ENCODE measurements around the gene MOB3C.

MOB3C gene

GRCh38 chr1:46607345-46608130, 9.1 kb downstream of the MOB3C start:
- no peak for DNase-seq
- H2BK15ac ChIP-seq (ENCODE audit: low read depth, poor library complexity, severe bottlenecking), result no peak overlapping the region
- no peaks in the 10 kb centered on the region for H3K27me3 ChIP-seq (ENCODE audit: control insufficient read depth in 1 of 2, insufficient read depth in 1 of 2, low read length in 2 of 2)
- H3K4me1 ChIP-seq (ENCODE audit: control insufficient read depth, insufficient read depth, low read depth, low read length), result peaks cover 17% of the 10 kb centered on the region
- peaks cover 29% of the 10 kb centered on the region in 2 experiments for H3K36me3 ChIP-seq (ENCODE audit: control insufficient read depth in 1 of 2, insufficient read depth in 2 of 2, low read depth in 1 of 2, low read length in 2 of 2)
- H3K4me2 ChIP-seq (ENCODE audit: low read length, poor library complexity, severe bottlenecking), result no peak overlapping the region
- no peak overlapping the region for H3K4ac ChIP-seq (ENCODE audit: low read depth in 1 of 2, low read length in 2 of 2)
- H3K23ac ChIP-seq (ENCODE audit: low read length in 2 of 2), result no peak overlapping the region
- H3K9me3 ChIP-seq (ENCODE audit: control insufficient read depth, low read length), result no peaks in the 10 kb centered on the region
- no peak overlapping the region for H2BK5ac ChIP-seq (ENCODE audit: low read depth, low read length, poor library complexity, severe bottlenecking)
- H3K18ac ChIP-seq (ENCODE audit: low read depth in 1 of 2, low read length in 2 of 2), result no peak overlapping the region
- no peak overlapping the region for H2BK12ac ChIP-seq (ENCODE audit: low read length in 2 of 2)
- no peak overlapping the region for H4K8ac ChIP-seq (ENCODE audit: low read length)
- peaks cover 28% of the 10 kb centered on the region for H3K79me1 ChIP-seq (replicated peaks; ENCODE audit: low read length, poor library complexity, severe bottlenecking)
- no peak overlapping the region for H3K14ac ChIP-seq (ENCODE audit: low read length in 2 of 2)
- H2AFZ ChIP-seq (ENCODE audit: low read depth, low read length), result no peak overlapping the region
- WGBS, result 92% methylated on average over 7 of the region's 7 CpGs
- H3K4me3 ChIP-seq (ENCODE audit: insufficient read depth in 1 of 2, low read depth in 1 of 2, low read length in 2 of 2), result no peak overlapping the region
- no peak overlapping the region for H2BK120ac ChIP-seq (ENCODE audit: low read depth, low read length)
- H2AK5ac ChIP-seq (ENCODE audit: low read length, severe bottlenecking), result no peak overlapping the region
- no peak overlapping the region for H4K91ac ChIP-seq (ENCODE audit: low read length)
- H3K27ac ChIP-seq (ENCODE audit: low read length, poor library complexity, severe bottlenecking), result no peak overlapping the region
- no peak overlapping the region for H3K9ac ChIP-seq (ENCODE audit: low read length)

- H3K18ac ChIP-seq (ENCODE audit: low read depth in 1 of 2, low read length in 2 of 2), result no peak overlapping the region
- peaks cover 31% of the 10 kb centered on the region for H3K79me1 ChIP-seq (replicated peaks; ENCODE audit: low read length, poor library complexity, severe bottlenecking)
- no peaks in the 10 kb centered on the region for H3K9me3 ChIP-seq (ENCODE audit: control insufficient read depth, low read length)
- H2BK15ac ChIP-seq (ENCODE audit: low read depth, poor library complexity, severe bottlenecking), result no peak overlapping the region
- peak overlapping the region in 1 of 2 experiments; percentile 30 for H2BK12ac ChIP-seq (ENCODE audit: low read length in 2 of 2)
- no peak overlapping the region for H3K23ac ChIP-seq (ENCODE audit: low read length in 2 of 2)
- H3K4ac ChIP-seq (ENCODE audit: low read depth in 1 of 2, low read length in 2 of 2), result no peak overlapping the region
- no peak overlapping the region for H2BK5ac ChIP-seq (ENCODE audit: low read depth, low read length, poor library complexity, severe bottlenecking)
- H3K36me3 ChIP-seq (ENCODE audit: control insufficient read depth in 1 of 2, insufficient read depth in 2 of 2, low read depth in 1 of 2, low read length in 2 of 2), result peaks cover 26 to 29% of the 10 kb centered on the region in 2 experiments
- H4K91ac ChIP-seq (ENCODE audit: low read length), result no peak overlapping the region
- no peak overlapping the region for H3K4me2 ChIP-seq (ENCODE audit: low read length, poor library complexity, severe bottlenecking)
- no peak overlapping the region for H2BK120ac ChIP-seq (ENCODE audit: low read depth, low read length)
- H3K4me3 ChIP-seq (ENCODE audit: insufficient read depth in 1 of 2, low read depth in 1 of 2, low read length in 2 of 2), result no peak overlapping the region
- DNase-seq, result no peak
- H3K27ac ChIP-seq (ENCODE audit: low read length, poor library complexity, severe bottlenecking), result no peak overlapping the region
- peaks cover 8% of the 10 kb centered on the region for H3K4me1 ChIP-seq (ENCODE audit: control insufficient read depth, insufficient read depth, low read depth, low read length)
- H4K8ac ChIP-seq (ENCODE audit: low read length), result no peak overlapping the region
- no peak overlapping the region for H3K14ac ChIP-seq (ENCODE audit: low read length in 2 of 2)
- no peaks in the 10 kb centered on the region for H3K27me3 ChIP-seq (ENCODE audit: control insufficient read depth in 1 of 2, insufficient read depth in 1 of 2, low read length in 2 of 2)
- WGBS, result 100% methylated on average over 1 of the region's 2 CpGs
- H2AK5ac ChIP-seq (ENCODE audit: low read length, severe bottlenecking), result no peak overlapping the region
- no peak overlapping the region for H2AFZ ChIP-seq (ENCODE audit: low read depth, low read length)
- no peak overlapping the region for H3K9ac ChIP-seq (ENCODE audit: low read length)
Observed at GRCh38 chr1:46606255-46606965, 10.2 kb downstream of the MOB3C start.

- Histone ChIP-seq H3K18ac (ENCODE audit: low read depth in 1 of 2, low read length in 2 of 2) (no peak overlapping the region), H3K9ac (ENCODE audit: low read length) (no peak overlapping the region), H2BK15ac (ENCODE audit: low read depth, poor library complexity, severe bottlenecking) (no peak overlapping the region), H3K14ac (ENCODE audit: low read length in 2 of 2) (no peak overlapping the region), H3K4me3 (ENCODE audit: insufficient read depth in 1 of 2, low read depth in 1 of 2, low read length in 2 of 2) (no peak overlapping the region), H3K4ac (ENCODE audit: low read depth in 1 of 2, low read length in 2 of 2) (no peak overlapping the region), H2AFZ (ENCODE audit: low read depth, low read length) (no peak overlapping the region), H2AK5ac (ENCODE audit: low read length, severe bottlenecking) (no peak overlapping the region), H2BK5ac (ENCODE audit: low read depth, low read length, poor library complexity, severe bottlenecking) (no peak overlapping the region), H3K4me1 (ENCODE audit: control insufficient read depth, insufficient read depth, low read depth, low read length) (peaks cover 5% of the 10 kb centered on the region), H4K8ac (ENCODE audit: low read length) (no peak overlapping the region), H3K27ac (ENCODE audit: low read length, poor library complexity, severe bottlenecking) (no peak overlapping the region), H2BK12ac (ENCODE audit: low read length in 2 of 2) (no peak overlapping the region), H3K27me3 (ENCODE audit: control insufficient read depth in 1 of 2, insufficient read depth in 1 of 2, low read length in 2 of 2) (no peaks in the 10 kb centered on the region), H3K4me2 (ENCODE audit: low read length, poor library complexity, severe bottlenecking) (no peak overlapping the region), H3K79me1 (replicated peaks; ENCODE audit: low read length, poor library complexity, severe bottlenecking) (peaks cover 32% of the 10 kb centered on the region), H3K23ac (ENCODE audit: low read length in 2 of 2) (no peak overlapping the region), H4K91ac (ENCODE audit: low read length) (no peak overlapping the region), H2BK120ac (ENCODE audit: low read depth, low read length) (no peak overlapping the region), H3K9me3 (ENCODE audit: control insufficient read depth, low read length) (no peaks in the 10 kb centered on the region), H3K36me3 (ENCODE audit: control insufficient read depth in 1 of 2, insufficient read depth in 2 of 2, low read depth in 1 of 2, low read length in 2 of 2) (peaks cover 23 to 27% of the 10 kb centered on the region in 2 experiments)
- no peak for DNase-seq
- 89% methylated on average over 2 of the region's 2 CpGs for WGBS
Observed at GRCh38 chr1:46605232-46605631, 11.4 kb downstream of the MOB3C start.

- peaks cover 37% of the 10 kb centered on the region for H3K79me1 ChIP-seq (replicated peaks; ENCODE audit: low read length, poor library complexity, severe bottlenecking)
- H2BK12ac ChIP-seq (ENCODE audit: low read length in 2 of 2), result peak within 1 kb of the TSS in 1 of 2 experiments; percentile 45
- peak within 1 kb of the TSS; percentile 92 for H2AFZ ChIP-seq (ENCODE audit: low read depth, low read length)
- no peaks in the 10 kb centered on the region for H3K27me3 ChIP-seq (ENCODE audit: control insufficient read depth in 1 of 2, insufficient read depth in 1 of 2, low read length in 2 of 2)
- H2AK5ac ChIP-seq (ENCODE audit: low read length, severe bottlenecking), result no peak within 1 kb of the TSS
- H3K36me3 ChIP-seq (ENCODE audit: control insufficient read depth in 1 of 2, insufficient read depth in 2 of 2, low read depth in 1 of 2, low read length in 2 of 2), result peaks cover 11 to 17% of the 10 kb centered on the region in 2 experiments
- H2BK120ac ChIP-seq (ENCODE audit: low read depth, low read length), result no peak within 1 kb of the TSS
- H2BK5ac ChIP-seq (ENCODE audit: low read depth, low read length, poor library complexity, severe bottlenecking), result no peak within 1 kb of the TSS
- H3K4ac ChIP-seq (ENCODE audit: low read depth in 1 of 2, low read length in 2 of 2), result peak within 1 kb of the TSS in 1 of 2 experiments; percentile 95
- peak within 1 kb of the TSS in 1 of 2 experiments; percentile 96 for H3K14ac ChIP-seq (ENCODE audit: low read length in 2 of 2)
- peak; percentile 94 for DNase-seq
- H3K4me3 ChIP-seq (ENCODE audit: insufficient read depth in 1 of 2, low read depth in 1 of 2, low read length in 2 of 2), result peak within 1 kb of the TSS; percentile 79 to 94
- peak within 1 kb of the TSS; percentile 57 for H4K8ac ChIP-seq (ENCODE audit: low read length)
- H2BK15ac ChIP-seq (ENCODE audit: low read depth, poor library complexity, severe bottlenecking), result no peak within 1 kb of the TSS
- H3K23ac ChIP-seq (ENCODE audit: low read length in 2 of 2), result peak within 1 kb of the TSS in 1 of 2 experiments; percentile 86
- H3K4me1 ChIP-seq (ENCODE audit: control insufficient read depth, insufficient read depth, low read depth, low read length), result peaks cover 5% of the 10 kb centered on the region
- H4K91ac ChIP-seq (ENCODE audit: low read length), result no peak within 1 kb of the TSS
- WGBS, result under 1% methylated on average over 53 of the region's 53 CpGs
- peak within 1 kb of the TSS in 1 of 2 experiments; percentile 84 for H3K18ac ChIP-seq (ENCODE audit: low read depth in 1 of 2, low read length in 2 of 2)
- H3K27ac ChIP-seq (ENCODE audit: low read length, poor library complexity, severe bottlenecking), result no peak within 1 kb of the TSS
- H3K9me3 ChIP-seq (ENCODE audit: control insufficient read depth, low read length), result no peaks in the 10 kb centered on the region
- H3K9ac ChIP-seq (ENCODE audit: low read length), result peak within 1 kb of the TSS; percentile 95
- H3K4me2 ChIP-seq (ENCODE audit: low read length, poor library complexity, severe bottlenecking), result peak within 1 kb of the TSS; percentile 79
Observed at GRCh38 chr1:46603858-46604549, 12.6 kb downstream of the MOB3C start, which contains the start of gene MKNK1. Gene MKNK1, minus strand, starts transcription at chr1:46604268. Its CDS starts 20,941 bp downstream, at chr1:46583327.
